T-helper 1 cell treated with Interleukin-12 subunit alpha and Interleukin-12 subunit beta and Interleukin-4 antibody, amounts not matched to agents 30 ng/mL and 1 ng/mL, for 36 hours (primary cell): ENCODE measurements around the gene ENHO. TPM values are rescaled to one million over a fixed set of nuclear protein-coding genes. Genes with fewer than 3 reads are reported as not detected.
"Not testable (repeated sequence)": the region's sequence is repeated elsewhere in the genome, so short reads cannot be mapped to it uniquely, and the experiment has no call there.

ENCODE experiments used
- intact Hi-C: fragments of 100-400 bp; cut with micrococcal nuclease; formaldehyde crosslinking; loops from one replicate; pipeline ENCODE4 v1.15.1; 2024
- total RNA-seq: library from RNA; stranded (reverse); gene quantifications from 2 replicates; pipeline ENCODE4 v1.2.3, GENCODE V29; 2022

ENHO gene
- total RNA-seq, 1 donor from 2014 or later, result 0.20 TPM

- intact Hi-C loops, result not testable (repeated sequence)
These were observed 41.2 kb downstream of the ENHO start for GRCh38 chr9:34481620-34482019.

- intact Hi-C loops, result no loop called here
These were observed 43.3 kb downstream of the ENHO start for GRCh38 chr9:34479431-34479866.

GRCh38 chr9:34477541-34477940 is 45.2 kb downstream of the ENHO start:
- intact Hi-C loops, result no loop called here

GRCh38 chr9:34475097-34475496 is 47.7 kb downstream of the ENHO start:
- intact Hi-C loops, result no loop called here

Other genes with a start within 250 kb of the ENHO start
- gene KIF24, start 193.7 kb downstream of the ENHO start, total RNA-seq, result 5.3 and 6.0 TPM in 2 replicates
- 26.7 and 27.1 TPM in 2 replicates for gene NUDT2, start 193.4 kb downstream of the ENHO start, total RNA-seq
- 1.2 and 1.7 TPM in 2 replicates for gene MYORG, start 146.1 kb downstream of the ENHO start, total RNA-seq
- gene FAM219A, start 64.4 kb downstream of the ENHO start, total RNA-seq, result 16.6 and 19.0 TPM in 2 replicates
- gene DNAI1, start 64.2 kb downstream of the ENHO start, total RNA-seq, result not detected in 2 replicates
- not detected in 2 replicates for gene CNTFR, start 66.7 kb upstream of the ENHO start, total RNA-seq
- gene RPP25L, start 89.1 kb upstream of the ENHO start, total RNA-seq, result 21.0 and 22.2 TPM in 2 replicates
- 108 and 115 TPM in 2 replicates for gene DCTN3, start 97.5 kb upstream of the ENHO start, total RNA-seq
- 0.49 TPM in 1 of 2 replicates, not detected in the other for gene ARID3C, start 106.1 kb upstream of the ENHO start, total RNA-seq
- 63.0 and 64.1 TPM in 2 replicates for gene SIGMAR1, start 114.8 kb upstream of the ENHO start, total RNA-seq
- gene GALT, start 123.7 kb upstream of the ENHO start, total RNA-seq, result 108 and 110 TPM in 2 replicates
- gene IL11RA, start 129.2 kb upstream of the ENHO start, total RNA-seq, result 64.5 and 64.8 TPM in 2 replicates
- gene CCL27, start 139.7 kb upstream of the ENHO start, total RNA-seq, result 0.39 TPM in 1 of 2 replicates, not detected in the other
- gene CCL19, start 168.3 kb upstream of the ENHO start, total RNA-seq, result not detected in 2 replicates
- not detected in 2 replicates for gene CCL21, start 187.1 kb upstream of the ENHO start, total RNA-seq